DMS53 treated with DMSO at 0.1 percent for 48 hours (cell line): ENCODE data around the gene CCDC78.

Experiments
- DNase-seq: peaks from one replicate; lab custom pipeline; 2025; ENCODE audit not compliant: unreplicated experiment; lab: John Stamatoyannopoulos, UW

CCDC78 gene

DNA sequence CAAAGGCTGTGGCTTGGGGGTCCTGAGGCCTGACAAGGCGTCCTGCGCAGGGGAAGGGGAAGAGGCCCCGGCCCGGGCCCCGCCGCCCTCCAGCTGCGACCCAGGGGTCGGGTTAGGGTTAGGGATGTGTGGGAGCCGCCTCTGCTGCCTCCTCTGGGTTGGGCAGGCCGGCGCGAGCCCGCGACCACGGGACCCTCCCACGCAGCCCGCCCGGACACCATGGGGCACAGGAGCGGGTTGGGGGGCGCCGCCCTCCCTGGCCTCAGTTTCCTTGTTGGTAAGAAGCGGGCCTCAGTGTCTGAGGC, 14.2 kb upstream of the CCDC78 start:
- DNase-seq: no peak

DNA sequence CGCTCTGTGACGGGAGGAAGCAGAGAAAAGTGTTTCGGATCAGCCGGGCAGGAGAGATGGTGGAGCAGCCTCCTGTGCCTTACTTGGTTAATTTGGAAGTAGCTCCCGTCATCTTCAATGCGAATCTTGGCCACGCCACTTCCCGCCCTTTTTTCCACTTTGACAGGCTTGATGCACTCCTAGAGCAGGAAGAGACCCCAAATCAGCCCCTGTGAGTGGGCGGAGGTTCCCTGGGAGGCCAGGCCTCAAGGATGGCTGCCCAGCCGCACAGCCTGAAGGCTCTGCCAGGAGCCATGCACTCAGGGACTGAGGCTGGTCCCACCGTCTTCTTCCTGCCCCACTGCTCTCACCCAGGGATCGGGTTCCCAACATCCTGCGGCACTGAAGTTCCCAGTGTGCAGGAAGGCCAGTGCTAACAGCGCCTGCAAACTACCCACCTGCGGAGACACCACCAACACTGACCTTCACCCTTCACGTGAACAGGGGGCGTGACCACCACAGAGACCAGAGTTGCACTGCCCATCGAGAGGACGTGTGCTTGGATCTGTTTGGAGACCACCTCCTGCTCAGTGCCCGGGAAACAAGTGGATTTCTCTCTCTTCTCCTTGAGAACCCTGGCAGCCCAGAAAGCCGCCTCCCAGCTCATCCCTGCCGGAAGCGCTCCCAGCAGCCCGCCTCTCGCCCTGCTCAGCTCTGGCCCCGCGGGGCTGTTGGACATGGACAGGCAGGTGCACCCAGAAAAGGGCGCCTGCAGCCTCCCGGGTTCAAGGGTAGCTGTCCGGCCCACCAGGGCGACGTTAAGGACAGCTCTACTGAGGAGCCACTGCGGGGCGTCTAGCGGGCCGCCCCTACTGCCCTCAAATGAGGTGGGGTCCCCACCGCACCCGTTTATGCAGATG, 13.6 kb upstream of the CCDC78 start:
- no peak for DNase-seq

DNA sequence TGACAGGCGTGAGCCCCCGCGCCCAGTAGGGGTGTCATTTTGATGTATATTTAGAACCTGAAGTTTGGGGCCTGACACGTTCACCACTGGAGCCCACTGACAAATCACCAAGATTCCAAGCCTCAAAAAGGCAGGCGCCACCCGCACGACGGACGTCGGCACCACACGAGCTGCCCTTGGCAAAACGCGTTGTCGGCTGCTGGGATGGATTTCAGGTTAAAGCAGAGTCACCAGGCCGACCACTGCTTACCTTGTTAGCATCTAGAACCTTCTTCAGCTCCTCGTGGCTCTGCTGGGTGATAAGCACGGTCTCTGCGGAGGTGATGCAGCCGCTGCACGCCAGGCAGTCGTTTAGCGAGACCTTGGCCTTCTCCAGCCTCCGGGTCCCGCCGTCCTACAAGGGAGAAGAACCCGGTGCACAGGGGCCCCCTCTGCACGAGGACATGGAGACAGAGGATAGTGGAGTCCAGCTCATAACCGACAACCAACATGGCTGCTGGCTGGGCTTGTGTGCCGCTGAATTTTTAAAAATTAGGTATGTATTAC, 10.8 kb upstream of the CCDC78 start:
- no peak for DNase-seq

DNA sequence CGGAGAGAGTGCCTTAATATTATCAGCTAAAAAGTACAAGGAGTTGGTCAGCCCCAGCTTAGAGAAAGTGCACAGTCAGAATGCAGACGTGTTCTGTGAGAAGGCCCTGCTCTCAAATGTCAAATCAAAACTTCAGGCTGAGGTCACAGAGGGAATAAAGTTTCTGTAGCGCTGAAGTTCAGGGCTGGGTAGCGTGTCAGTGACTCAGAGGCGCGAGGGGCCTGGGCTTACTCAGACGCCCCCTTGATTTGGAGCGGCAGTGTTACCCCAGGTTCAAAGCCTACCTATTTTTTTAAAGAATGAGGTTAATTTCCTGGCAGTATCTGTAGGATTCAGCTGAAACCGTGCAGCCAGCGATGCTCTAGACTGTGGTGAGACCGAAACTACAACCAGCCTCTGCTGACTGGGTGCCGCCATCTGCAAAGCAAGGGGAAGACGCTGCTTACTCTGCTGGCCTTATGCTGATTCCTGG, 9.8 kb upstream of the CCDC78 start:
- DNase-seq: no peak

DNA sequence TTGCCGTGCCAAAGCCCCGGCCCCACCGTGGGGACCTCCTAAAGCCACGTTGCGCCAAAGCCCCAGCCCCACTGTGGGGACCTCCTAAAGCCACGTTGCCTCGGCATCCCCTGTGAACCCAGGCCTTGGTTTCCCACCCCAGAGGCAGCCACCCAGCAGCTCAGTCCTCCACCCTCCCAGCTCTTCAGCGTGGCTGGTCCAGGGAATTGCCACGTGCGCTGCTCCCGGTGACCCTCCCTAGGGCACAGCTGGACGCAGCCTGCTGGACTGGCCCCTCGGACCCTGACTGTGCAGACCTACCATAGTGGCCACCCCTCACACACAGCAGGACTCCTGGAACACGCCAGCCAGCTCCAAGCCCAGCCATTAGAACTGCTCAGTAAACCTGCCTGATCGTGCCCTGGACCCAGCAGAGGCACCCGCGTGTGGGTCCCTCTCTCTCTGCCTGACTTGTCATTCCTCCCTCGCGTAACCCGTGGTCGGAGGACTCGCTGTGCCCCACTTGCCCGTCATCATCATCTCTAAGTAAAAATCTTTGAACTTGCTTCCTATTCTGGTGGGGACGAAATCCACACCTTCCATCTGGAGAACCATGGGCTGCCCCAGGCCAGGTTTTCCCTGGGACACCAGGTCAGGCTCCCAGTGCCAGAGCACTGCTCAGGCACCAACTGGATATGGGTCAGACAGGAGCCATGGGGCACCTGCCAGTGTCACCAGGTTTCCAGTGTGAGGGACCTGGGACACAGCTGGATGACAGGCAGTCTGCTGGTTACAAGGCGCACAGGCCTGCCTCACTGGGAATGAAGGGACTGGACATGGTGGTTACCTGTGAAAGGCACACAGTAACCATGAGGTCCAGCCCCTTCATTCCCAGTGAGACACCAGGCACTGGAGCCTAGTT, 9.0 kb upstream of the CCDC78 start:
- no peak for DNase-seq

DNA sequence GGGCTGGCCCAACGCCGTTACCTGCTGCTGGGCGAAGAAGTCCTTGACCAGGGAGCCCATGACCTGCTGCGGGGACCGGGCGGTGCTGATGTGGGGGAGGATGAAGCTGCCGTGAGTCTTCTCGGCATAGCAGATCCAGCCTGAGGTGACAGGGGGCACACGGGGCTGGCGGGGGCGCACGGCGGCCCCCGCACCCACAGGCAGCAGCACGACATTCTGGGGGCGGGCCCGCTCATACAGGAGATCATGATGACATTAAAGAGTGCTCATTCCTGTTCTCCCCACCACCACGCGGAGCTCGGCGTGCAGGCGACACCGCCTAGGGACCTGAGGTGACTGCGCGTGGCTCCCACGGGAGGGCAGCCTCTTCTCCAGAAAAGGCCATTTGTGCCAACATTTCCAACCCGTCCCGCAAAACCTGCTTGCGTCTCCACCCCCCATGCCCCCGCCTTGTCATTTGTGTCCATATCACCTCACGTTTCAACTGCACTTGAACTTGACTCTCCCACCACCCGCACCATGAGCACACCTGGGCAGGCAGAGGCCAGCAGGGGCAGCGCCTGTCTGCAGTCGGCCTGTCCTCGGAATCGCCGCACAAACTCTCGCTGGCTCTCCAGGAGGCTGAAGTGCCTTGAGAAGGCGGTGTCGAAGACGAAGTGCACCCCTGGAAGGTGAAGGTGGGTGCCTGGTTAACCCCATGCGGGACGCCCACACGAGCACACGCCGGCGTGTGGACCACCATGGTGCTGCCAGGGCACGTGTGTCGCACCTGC, 8.2 kb upstream of the CCDC78 start:
- DNase-seq: no peak

DNA sequence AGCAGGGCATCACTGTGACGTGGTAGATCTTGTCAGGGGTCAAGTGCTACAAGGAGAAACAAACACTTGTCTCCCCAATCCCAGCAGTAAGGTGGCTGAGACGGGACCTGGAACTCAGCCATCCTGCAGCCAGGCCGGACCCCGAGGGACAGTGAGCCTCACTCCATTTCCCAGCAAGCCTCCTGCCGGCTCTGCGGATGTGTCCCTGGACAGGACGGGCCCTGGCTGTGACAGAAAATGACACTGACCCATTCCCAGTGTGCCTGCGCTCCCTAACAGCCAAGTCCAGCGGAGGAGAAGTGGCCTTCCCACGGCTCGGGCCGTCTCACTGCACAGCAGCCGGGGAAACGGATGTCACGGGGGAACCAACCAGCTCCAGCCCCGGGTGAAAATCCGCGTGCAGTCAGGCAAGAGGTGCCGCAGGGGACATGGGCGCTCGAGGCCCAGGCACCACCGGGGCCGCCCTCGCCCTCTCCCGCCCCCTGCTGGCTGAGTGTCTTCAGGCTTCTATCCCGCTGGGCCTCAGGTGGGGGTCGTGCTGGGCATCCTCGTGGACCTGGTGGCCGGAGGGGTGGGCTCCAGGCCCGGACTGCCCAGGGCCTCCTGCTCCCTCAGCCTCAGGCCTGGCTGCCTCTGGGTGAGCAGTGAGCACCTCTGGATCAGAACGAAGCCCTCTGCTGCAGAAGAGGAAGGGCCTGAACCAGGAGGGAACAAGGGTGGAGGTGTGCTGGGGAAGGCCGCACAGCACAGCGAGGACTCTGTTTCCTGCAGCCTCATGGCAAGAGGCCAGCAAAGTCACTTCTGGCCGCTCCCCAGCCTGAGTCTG, 7.4 kb upstream of the CCDC78 start:
- DNase-seq: no peak

DNA sequence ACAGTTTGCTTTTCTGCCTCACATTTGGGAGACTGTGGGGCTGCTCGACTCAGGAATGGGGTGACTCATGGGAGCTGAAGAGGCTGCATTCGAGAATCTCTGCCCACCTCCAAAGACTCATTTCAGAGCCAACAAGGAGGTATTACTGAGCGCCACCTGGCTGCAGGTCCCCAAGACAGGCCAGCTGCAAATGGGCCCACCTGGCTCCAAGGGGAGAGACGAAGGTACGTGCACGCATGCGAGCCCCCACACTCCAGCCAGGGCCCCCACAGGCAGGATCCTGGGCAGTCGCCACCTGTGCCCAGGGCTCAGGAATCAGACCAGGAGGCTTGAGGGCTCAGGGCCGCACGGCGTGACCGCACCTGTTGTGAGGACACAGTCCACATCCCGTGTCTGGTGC, 6.7 kb upstream of the CCDC78 start:
- DNase-seq: no peak

DNA sequence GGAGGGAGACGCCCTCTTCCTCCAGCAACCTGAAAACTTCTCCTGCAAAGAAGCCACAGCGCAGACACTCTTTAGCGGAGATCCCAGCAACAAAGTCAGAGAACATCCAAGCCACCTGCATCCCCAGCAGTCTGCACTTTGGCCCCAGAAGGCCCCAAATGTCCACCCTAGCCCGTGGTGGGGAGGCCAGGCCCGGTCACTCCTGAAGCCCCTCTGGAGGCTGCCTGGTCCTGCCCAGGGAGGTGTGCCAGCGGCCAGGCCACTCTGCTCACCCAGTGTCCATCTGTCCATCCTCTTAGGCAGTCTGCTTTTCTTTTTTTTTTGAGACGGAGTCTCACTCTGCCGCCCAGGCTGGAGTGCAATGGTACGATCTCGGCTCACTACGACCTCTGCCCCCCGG, 6.1 kb upstream of the CCDC78 start:
- no peak for DNase-seq

DNA sequence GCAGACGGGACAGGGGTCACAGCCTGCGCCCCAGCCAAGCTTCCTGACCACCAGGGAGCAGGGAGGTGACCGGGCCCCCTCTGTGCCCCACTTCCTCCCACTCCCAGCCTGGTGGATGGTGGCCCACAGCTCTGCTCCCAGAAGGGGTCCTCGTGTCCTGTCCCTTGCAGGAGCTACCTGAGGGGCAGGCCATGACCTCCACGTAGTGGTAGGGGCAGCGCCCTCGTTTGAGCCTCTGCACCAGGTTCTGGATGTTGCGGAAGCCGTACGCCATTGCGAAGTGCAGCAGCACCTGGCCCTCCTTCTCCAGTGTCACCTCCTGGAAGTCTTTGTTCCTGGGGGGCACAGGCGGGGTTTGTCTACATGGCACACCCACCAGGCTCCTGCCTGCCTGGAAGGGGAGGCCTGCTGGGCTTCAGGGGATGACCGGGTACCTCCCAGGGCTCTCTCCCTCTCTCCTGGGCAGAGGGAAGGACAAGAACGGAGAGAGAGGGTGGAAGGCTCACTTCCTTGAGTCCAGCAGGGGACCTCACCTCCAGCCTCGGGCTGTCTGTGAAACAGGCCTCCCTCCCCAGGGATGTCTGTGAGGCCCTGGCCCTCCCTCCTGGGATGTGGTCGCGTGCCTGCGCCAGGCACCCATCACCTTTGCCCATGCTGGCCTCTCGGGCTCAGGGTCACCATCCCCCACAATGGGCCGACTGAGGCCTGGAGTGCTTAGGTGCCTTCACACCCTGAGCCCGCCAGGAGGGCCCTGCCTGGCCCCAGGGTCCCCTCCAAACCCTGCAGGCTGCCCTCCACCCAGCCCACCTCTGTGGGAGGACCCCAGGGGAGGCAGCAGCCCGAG, 4.6 kb upstream of the CCDC78 start:
- no peak for DNase-seq

DNA sequence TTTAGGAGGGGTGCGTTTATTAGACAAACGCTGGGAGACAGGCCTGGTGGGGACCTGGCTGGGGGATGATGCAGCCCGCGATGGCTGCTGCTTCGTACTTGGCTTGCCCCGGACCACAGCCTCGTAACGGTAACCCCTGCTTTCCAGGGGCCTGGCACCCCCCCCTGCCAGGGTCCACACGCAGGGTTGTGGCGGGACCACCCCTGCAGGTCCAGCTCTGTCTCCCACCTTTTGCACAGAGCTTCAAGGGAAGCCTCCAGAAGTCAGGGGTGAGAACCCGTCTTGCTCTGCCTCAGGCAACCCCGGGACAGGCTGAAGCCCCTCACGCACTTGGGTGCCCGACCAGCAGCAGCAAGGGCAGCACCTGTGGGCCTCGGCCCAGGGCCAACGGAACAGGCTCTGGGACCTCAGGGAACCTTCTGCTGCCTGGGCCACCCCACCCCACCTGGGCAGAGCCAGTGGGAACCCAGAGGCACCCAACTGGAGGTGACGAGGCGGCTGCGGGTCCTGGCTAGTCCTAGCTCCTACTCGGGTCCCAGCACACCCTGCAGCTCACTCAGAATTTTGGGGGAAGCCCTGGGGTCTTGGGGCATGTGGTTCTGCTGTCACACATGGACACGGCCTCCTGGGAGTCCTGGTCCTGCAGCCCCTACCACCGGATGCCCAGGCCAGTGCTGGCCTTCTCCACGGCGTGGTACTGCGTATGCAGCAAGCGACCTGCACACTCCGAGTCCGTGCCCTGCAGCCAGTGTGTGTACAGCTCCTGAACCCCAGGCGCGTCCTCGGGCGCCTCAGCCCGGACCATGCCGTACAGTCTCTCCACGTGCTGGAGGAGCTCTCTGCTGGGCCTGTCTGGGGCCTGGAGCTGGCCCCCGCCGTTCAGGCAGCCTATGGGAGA, 3.8 kb upstream of the CCDC78 start:
- no peak for DNase-seq

DNA sequence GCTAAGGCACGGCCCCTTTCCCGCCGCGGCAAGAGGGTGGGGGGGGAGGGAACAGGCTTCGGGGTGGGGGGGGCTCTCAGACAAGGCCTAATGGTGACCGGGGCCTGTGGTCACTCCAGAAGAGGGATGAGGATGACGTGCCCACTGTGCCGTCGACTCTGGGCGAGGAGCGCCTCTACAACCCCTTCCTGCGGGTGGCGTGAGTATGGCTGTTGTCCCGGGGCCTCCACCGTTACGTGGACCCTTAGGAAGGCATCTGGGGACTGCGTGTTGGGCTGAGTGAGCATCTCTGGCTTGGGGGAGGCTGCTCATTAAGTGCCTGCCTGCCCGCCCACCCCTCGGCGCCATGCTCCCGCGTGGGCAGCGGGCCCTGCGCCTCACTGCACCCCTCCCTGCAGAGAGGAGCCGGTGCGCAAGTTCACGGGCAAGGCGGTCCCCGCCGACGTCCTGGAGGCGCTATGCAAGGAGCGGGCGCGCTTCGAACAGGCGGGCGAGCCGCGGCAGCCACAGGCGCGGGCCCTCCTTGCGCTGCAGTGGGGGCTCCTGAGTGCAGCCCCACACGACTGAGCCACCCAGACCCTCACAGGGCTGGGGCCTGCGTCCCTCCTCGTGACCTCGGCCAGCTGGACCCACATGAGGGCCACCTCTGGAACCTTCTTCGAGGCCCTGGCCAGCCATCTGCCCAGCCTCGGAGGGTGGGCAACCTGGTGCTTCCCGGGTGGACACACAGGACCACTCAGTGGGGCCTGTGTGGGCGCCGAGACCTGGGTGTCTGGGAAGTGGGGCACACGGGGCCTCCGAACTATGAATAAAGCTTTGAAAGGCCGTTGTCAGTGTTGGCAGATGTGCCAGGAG, 2.9 kb upstream of the CCDC78 start:
- DNase-seq: no peak

DNA sequence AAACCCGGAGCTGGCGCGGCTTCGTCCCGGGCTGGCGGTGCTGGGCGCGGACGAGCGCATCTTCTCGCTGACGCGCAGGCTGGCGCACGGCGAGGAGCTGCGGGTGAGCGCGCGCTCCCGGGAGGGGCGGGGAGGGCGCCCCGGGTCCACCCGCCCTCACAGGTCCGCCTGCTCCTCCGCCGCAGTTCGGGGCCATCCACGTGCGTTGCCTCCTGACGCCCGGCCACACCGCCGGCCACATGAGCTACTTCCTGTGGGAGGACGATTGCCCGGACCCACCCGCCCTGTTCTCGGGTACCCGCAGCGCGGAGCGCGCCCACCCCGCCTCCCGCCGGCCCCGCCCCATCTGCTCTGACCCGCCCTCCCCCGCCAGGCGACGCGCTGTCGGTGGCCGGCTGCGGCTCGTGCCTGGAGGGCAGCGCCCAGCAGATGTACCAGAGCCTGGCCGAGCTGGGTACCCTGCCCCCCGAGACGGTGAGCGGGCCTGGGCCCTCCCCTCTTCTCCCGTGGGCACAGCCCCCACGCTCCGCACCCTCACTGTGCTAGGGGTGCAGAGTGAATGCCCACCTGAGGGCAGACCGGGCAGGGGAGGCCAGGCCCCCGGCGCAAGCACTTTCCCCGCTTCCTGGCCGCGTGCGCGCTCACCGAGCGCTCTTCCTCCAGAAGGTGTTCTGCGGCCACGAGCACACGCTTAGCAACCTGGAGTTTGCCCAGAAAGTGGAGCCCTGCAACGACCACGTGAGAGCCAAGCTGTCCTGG, 2.1 kb upstream of the CCDC78 start:
- DNase-seq: peak; percentile 55

DNA sequence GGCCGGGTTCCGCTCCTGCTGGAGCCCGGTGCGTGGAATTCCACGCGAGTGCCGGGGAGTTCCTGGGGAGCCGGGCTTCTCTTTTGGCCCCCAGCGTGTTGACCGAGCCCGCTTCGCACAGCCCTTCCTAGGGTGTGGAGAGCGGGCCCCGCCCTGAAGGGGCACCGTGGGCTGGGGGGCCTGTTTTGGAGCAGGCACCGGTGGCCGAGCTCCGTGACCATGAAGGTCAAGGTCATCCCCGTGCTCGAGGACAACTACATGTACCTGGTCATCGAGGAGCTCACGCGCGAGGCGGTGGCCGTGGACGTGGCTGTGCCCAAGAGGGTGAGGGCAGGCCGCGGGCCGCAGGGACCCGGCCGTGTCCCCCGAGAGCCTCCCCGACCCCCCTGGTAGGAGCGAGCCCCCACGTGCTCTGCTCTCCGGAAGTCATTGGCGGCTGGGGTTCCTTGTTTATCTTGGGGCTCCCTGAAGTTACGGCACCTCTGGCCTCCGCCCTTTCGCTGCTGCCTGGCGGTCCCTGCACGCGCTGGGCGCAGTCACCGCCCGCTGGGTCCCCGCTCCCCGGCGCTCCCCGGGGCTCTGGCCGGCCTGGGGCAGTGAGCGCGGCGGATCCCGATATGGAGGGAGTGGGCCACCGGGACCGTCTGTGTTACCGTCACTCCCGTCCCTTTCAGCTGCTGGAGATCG, 1.2 kb upstream of the CCDC78 start:
- no peak for DNase-seq

DNA sequence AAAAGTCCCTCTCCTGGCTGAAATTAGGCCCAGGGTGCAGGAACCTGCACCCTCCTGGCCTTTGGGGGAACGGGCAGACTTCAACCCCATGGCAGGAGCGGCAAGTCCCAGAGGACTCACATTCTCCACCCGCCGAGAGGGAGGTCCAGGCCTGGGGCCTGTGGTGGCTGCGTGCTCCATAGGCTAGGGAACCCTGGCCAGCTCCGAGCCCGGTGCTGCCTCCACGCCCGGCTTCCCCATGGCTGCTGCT, 130 bp downstream of the CCDC78 start:
- DNase-seq: no peak

DNA sequence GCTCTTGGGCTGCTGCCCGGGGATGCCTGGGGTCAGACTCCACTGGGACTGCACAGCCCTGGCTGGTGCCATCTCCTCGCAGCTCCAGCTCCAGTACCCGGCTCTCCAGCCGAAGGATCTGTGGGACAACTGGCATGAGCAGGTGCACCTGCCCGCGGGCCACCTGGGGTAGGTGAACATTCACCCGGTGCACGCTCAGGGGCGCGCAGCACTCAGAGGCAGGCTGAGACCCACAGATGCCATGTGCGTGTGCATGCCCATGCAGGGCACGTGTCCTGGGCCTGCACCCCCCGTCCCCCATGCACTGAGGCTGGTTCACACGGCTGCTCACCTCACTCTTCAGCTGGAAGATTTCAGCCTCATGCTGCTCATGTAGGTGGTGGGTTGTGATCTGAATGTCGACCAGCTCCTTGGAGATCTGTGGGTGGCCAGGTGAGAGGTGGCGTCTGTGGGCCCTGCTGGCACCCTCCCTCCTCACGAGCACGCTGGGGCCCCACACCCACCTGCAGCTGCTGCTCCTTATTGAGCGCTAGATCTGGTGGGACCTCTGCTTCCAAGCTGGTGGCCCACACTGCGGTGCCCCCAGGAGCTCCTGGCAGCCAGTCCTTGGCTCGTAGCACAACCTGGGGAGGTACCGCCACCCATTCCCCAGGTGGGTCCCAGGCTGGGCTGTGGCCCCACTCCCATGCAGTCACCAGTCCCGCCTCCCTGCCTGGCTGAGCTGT, 618 bp downstream of the CCDC78 start:
- DNase-seq: no peak
